Right ventricle myocardium inferior (tissue), 1 donor: ENCODE measurements around the gene PLEKHH1. TPM values are rescaled to one million over a fixed set of nuclear protein-coding genes. Genes with fewer than 3 reads are reported as not detected.
A peak's percentile ranks its signal among the peaks of the same experiment; 100 is the strongest.

Experiments
- ATAC-seq: fragments of 200-7000 bp; cut with Tn5 transposase; one replicate; pipeline ENCODE4 v1.9.1; 2020; ENCODE audit warnings: mild to moderate bottlenecking, moderate library complexity
- DNase-seq: peaks from one replicate; pipeline ENCODE4 v3.0.0; 2021; ENCODE audit errors: missing footprints
- intact Hi-C: fragments of 100-400 bp; cut with DNase I; formaldehyde crosslinking; loops from one replicate; pipeline ENCODE4 v1.11.0; 2022
- total RNA-seq: library from RNA; stranded (reverse); fragmentation: NEBNext Ultra II Directional; extraction: Animal tissue kit (Norgen Biotek cat#: 25700); gene quantifications from one replicate; pipeline ENCODE4 v1.2.1, GENCODE V29; 2021
- donor health status: DM: no; HTN: yes; CAD: no; lungs with severe emphysema.

PLEKHH1 gene
- total RNA-seq, 1 donor from 2014 or later, result 7.3 TPM

- intact Hi-C loops, result loop anchor here (5.0 kb wide), 1 partner anchor 46 kb away; no protein-coding TSS in a partner anchor
- no peak for DNase-seq
These were observed 40.3 kb downstream of the PLEKHH1 start for GRCh38 chr14:67573228-67574010.

GRCh38 chr14:67574156-67574555 is 41.1 kb downstream of the PLEKHH1 start:
- no peak for ATAC-seq
- no peak for DNase-seq
- intact Hi-C loops, result loop anchor here (5.0 kb wide), 1 partner anchor 47 kb away; no protein-coding TSS in a partner anchor

More at GRCh38 chr14:67573228-67574010, 40.3 kb downstream of the PLEKHH1 start:
- no peak for ATAC-seq

GRCh38 chr14:67574806-67575205 is 41.7 kb downstream of the PLEKHH1 start:
- no peak for ATAC-seq
- intact Hi-C loops, result loop anchor here (5.0 kb wide), 1 partner anchor 48 kb away; no protein-coding TSS in a partner anchor
- no peak for DNase-seq

GRCh38 chr14:67575684-67576083 is 42.6 kb downstream of the PLEKHH1 start:
- ATAC-seq (no peak), DNase-seq (no peak)
- intact Hi-C loops, result no loop called here

GRCh38 chr14:67576216-67576955 is 43.3 kb downstream of the PLEKHH1 start:
- intact Hi-C loops, result no loop called here
- DNase-seq (no peak), ATAC-seq (no peak)

DNA sequence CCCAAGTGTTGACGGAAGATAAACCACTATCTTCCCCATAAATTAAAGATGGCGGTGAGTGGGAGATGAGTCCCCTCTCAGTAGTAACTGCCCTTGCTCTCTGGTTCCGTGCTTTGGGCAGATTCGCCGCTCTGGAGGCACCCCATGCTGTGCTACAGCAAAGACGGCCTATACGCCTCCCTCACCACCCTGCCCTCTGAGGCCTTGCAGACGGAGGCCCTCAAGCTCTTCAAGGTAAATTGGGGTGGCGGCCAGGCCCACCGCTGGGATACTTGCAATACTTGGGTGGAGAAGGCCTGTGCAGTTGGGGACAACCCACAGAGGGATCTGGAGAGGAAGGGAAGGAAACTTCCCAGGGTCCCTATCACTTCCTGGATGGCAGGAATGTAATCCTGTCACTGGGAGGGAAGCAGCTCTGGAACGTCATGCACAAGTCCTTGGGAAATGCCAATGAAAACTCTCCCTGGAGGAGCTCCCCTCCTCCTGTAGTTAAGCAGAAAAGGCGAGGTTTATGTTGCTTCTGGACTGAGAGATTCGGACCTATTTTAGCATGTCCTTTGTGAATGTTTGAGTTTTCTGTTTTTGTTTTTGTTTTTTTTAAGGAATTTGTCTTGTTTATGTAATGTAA is 44.2 kb downstream of the PLEKHH1 start:
- DNase-seq (no peak), ATAC-seq (no peak)
- intact Hi-C loops, result no loop called here

- intact Hi-C loops, result no loop called here
- ATAC-seq, result no peak
- no peak for DNase-seq
These were observed 45.0 kb downstream of the PLEKHH1 start for GRCh38 chr14:67577909-67578749.

DNA sequence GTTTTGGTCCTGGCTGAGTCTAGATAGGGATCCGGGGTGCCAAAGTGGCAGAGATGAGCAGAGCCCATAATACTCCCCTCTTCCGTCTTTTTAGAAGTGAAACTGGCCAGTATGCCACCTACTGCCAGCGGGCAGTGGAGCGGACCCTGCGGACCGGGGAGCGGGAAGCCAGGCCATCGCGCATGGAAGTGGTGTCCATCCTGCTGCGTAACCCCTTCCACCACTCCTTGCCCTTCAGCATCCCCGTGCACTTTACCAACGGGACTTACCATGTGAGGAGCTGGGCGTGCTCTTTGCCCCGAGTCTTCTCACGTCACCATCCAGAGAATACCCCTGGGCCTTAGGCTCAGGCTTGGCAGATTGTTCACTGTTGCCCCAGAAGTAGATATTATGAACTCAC is 46.0 kb downstream of the PLEKHH1 start:
- no peak for DNase-seq
- intact Hi-C loops, result no loop called here
- ATAC-seq, result no peak

DNA sequence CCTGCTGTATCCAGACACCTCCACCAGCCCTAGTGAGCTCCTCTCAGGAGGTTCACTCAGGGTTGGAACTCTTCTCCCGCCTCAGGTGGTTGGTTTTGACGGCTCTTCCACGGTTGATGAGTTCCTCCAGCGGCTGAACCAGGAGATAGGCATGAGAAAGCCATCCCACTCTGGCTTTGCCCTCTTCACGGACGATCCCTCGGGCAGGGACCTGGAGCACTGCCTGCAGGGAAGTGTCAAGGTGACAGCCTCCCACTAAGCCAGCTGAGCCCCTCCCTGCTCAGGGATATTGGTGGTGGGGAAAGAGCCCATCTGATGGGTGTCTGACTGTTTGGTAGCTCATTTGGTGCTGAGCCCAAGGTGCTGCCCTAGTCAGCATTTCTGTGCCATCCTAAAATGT is 46.5 kb downstream of the PLEKHH1 start:
- intact Hi-C loops, result no loop called here
- DNase-seq (no peak), ATAC-seq (no peak)

- no peak for ATAC-seq
- intact Hi-C loops, result no loop called here
These were observed 47.5 kb downstream of the PLEKHH1 start for GRCh38 chr14:67580336-67581171.

GRCh38 chr14:67581643-67582042 is 48.6 kb downstream of the PLEKHH1 start:
- ATAC-seq (no peak), DNase-seq (no peak)
- intact Hi-C loops, result no loop called here

More at GRCh38 chr14:67580336-67581171, 47.5 kb downstream of the PLEKHH1 start:
- no peak for DNase-seq

GRCh38 chr14:67582061-67582460 is 49.0 kb downstream of the PLEKHH1 start:
- intact Hi-C loops, result no loop called here
- DNase-seq (no peak), ATAC-seq (no peak)

DNA sequence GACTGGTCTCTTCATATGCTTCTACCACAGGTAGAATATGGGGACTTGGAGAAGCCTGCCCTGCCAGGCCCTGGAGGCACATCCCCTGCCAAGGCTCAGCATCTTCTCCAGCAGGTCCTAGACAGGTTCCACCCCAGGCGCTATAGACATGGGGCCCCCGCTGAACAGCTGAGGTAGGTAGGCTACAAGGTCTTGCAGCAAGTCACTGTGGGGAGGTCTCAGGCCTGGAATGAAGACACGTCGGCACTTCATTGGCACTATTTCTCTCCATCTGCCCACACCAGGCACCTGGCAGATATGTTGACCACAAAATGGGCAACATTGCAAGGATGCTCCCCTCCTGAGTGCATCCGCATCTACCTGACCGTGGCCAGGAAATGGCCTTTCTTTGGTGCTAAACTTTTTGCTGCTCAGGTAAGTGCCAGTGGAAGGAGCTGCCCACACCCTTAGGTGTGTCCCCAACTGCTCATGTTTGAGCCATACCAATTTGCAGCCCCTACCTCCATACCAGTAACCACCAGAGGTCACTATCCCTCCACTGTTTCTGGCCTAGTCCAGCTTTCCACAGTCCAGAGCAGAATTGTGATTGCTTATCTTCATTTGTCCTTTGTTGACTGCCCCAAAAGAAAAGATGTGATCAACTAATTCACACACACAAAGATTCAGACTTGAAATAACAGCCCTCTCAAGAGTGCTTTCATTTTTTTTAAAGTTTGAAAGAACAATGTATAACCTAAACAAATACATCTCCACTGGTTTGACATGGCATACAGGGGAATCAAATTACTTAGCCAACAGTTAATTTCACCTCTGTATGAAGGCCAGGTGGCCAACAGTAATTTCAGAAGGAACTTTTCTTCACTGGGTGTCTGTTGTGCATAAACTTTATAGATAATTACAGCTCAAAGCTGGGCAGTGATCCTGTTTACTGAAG is 50.9 kb downstream of the PLEKHH1 start:
- no peak for DNase-seq
- intact Hi-C loops, result loop anchor here (2.0 kb wide), 1 partner anchor 121 kb away; no protein-coding TSS in a partner anchor

DNA sequence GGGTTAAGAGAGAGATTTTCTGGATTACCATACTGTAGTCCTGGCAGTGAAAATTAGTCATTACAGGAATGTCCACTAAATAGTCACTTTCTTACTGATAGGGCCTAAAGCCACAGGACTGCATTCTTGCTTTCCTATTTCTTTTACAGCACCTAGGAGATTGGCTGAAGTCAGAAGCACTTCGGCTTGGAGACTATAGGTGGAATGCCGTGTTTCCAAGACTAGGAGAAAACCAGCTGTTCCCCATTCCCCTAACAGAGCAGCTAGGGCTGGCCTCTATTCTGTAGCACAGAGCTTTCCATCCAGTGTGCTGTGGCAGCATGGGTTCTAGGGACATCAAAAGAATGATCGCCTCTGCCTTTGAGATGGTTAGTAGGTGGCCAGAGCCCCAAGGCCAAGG is 51.9 kb downstream of the PLEKHH1 start:
- ATAC-seq (no peak), DNase-seq (no peak)
- intact Hi-C loops, result loop anchor here (2.0 kb wide), 1 partner anchor 120 kb away; no protein-coding TSS in a partner anchor

More for the DNA sequence above, 50.9 kb downstream of the PLEKHH1 start:
- ATAC-seq, result peak; percentile 58

- intact Hi-C loops, result no loop called here
- DNase-seq, result no peak
- ATAC-seq, result no peak
These were observed 53.3 kb downstream of the PLEKHH1 start for GRCh38 chr14:67586369-67586768.

- intact Hi-C loops, result no loop called here
- DNase-seq (no peak), ATAC-seq (no peak)
These were observed 56.2 kb downstream of the PLEKHH1 start for GRCh38 chr14:67589204-67589770.
